Activated naive CD4-positive, alpha-beta T cell treated with anti-CD3 and anti-CD28 coated beads, Interleukin-2, amount 50 U/mL, for 24 hours (primary cell): ENCODE data around the gene VPS51.

Experiments used
- H3K27ac Mint-ChIP-seq: one replicate; pipeline ENCODE4 v1.8.0; 2021; ENCODE audit warnings: mild to moderate bottlenecking, mixed read lengths
- H3K27me3 Mint-ChIP-seq: one replicate; pipeline ENCODE4 v1.8.0; 2021; ENCODE audit warnings: mixed read lengths
- H3K36me3 Mint-ChIP-seq: one replicate; pipeline ENCODE4 v1.8.0; 2021; ENCODE audit warnings: mixed read lengths
- H3K4me1 Mint-ChIP-seq: one replicate; pipeline ENCODE4 v1.8.0; 2021; ENCODE audit warnings: mixed read lengths
- H3K4me3 Mint-ChIP-seq: one replicate; pipeline ENCODE4 v1.8.0; 2021; ENCODE audit warnings: mild to moderate bottlenecking, mixed read lengths
- H3K9me3 Mint-ChIP-seq: one replicate; pipeline ENCODE4 v1.8.0; 2021; ENCODE audit warnings: mixed read lengths

VPS51 gene

DNA sequence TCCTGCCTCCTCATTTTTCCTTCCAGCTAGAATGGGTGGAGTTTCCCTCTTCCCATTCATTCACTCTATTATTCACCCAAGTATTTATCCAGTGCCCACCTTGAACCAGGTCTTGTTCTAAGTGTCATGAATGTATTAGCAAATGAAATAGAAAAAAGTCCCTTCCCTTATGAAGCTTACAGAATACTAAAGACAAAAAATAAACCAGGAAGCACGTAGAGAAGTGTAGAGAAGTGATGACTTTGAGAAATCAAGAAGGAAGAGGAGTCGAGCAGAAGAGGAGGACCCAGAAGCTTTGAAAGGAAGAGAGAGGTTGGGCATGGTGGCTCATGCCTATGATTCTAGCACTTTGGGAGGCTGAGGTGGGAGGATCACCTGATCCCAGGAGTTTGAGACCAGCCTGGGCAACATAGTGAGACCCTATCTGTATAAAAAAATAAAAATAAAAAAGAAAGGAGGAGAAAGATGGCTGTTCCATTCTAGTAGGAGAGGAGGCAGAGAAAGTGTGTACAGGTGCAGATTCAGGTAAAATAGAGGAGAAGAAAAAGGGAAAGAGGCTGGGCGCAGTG lies 55.4 kb downstream of the VPS51 start:
- no peaks in the 10 kb centered on the region for H3K9me3 Mint-ChIP-seq
- no peak overlapping the region for H3K27ac Mint-ChIP-seq
- no peak overlapping the region for H3K4me3 Mint-ChIP-seq
- H3K27me3 Mint-ChIP-seq = no peaks in the 10 kb centered on the region
- H3K36me3 Mint-ChIP-seq = peaks cover 1% of the 10 kb centered on the region
- no peaks in the 10 kb centered on the region for H3K4me1 Mint-ChIP-seq

DNA sequence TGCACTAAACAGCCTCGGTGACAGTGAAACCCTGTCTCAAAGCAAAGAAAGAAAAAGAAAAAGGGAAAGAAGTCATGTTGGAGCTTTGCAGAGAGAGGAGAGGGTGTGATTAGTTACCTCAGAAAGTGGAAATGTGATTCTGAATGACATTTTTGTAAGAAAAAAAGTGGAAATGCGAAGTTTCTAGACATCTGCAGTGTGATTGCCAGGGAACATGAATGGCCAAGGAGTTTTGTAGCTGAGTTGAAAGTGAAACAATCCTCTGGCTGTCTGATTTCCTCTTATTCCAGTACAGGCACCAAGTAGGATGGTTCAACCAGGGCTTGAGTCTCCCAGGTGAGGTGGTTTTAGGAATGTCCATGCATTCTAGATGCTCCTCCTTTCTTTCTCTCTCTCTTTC lies 56.1 kb downstream of the VPS51 start:
- Mint-ChIP-seq H3K4me3 (no peak overlapping the region), H3K9me3 (no peaks in the 10 kb centered on the region), H3K27ac (no peak overlapping the region), H3K36me3 (peaks cover 1% of the 10 kb centered on the region), H3K4me1 (no peaks in the 10 kb centered on the region), H3K27me3 (no peaks in the 10 kb centered on the region)

DNA sequence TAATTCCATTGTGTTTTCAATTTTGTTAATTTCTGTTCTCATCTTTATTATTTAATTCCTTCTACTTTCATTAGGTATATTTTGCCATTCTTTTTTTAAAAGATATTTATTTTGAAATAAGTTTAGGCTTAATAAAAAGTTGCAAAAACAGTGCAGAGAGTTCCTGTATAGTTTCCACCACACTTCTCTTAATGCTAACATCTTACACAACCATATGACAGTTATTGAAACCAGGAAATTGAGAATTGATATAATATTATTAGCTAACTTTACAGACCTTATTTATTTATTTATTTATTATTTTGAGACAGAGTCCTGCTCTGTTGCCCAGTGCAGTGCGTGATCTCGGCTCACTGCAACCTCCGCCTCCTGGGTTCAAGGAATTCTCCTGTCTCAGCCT lies 60.2 kb downstream of the VPS51 start:
- Mint-ChIP-seq H3K27me3 (no peaks in the 10 kb centered on the region), H3K27ac (no peak overlapping the region)

DNA sequence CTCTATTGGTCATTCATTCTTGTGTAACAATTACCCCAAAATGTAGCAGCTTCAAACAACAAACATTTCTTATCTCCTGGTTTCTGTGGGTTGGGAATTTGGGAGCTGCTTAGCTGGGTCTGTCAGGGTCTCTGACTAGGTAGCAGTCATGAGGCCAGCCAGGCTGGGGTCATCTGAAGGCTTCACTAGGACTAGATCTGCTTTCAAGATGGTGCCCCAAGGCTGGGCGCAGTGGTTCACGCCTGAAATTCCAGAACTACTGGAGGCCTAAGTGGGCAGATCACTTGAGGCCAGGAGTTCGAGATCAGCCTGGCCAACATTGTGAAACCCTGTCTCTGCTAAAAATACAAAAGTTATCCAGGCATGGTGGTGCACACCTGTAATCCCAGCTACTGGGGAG lies 60.9 kb downstream of the VPS51 start:
- no peaks in the 10 kb centered on the region for H3K4me1 Mint-ChIP-seq
- no peak overlapping the region for H3K27ac Mint-ChIP-seq
- H3K36me3 Mint-ChIP-seq = no peaks in the 10 kb centered on the region
- H3K27me3 Mint-ChIP-seq = no peaks in the 10 kb centered on the region
- no peaks in the 10 kb centered on the region for H3K9me3 Mint-ChIP-seq
- H3K4me3 Mint-ChIP-seq = no peak overlapping the region

More for the DNA sequence above, 60.2 kb downstream of the VPS51 start:
- no peak overlapping the region for H3K4me3 Mint-ChIP-seq
- no peaks in the 10 kb centered on the region for H3K9me3 Mint-ChIP-seq
- no peaks in the 10 kb centered on the region for H3K36me3 Mint-ChIP-seq
- H3K4me1 Mint-ChIP-seq = no peaks in the 10 kb centered on the region

DNA sequence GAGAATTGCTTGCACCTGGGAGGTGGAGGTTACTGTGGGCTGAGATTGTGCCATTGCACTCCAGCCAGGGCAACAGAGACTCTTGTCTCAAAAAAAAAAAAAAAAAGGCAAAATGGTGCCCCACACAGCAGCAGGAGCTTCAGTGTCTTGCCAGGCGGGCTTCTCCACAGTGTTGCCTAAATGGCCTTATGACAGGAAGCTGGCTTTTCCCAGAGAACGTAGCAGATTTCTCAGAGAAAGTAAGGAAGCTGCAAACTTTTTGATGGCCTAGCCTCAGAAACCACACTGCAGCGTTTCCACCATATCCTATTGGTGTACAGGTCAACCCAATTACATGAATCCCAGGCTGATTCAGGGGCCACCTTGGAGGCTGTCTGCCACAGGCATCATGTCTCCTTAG lies 61.3 kb downstream of the VPS51 start:
- Mint-ChIP-seq H3K9me3 (no peaks in the 10 kb centered on the region), H3K4me3 (no peak overlapping the region), H3K27ac (no peak overlapping the region), H3K27me3 (no peaks in the 10 kb centered on the region), H3K4me1 (no peaks in the 10 kb centered on the region), H3K36me3 (no peaks in the 10 kb centered on the region)

DNA sequence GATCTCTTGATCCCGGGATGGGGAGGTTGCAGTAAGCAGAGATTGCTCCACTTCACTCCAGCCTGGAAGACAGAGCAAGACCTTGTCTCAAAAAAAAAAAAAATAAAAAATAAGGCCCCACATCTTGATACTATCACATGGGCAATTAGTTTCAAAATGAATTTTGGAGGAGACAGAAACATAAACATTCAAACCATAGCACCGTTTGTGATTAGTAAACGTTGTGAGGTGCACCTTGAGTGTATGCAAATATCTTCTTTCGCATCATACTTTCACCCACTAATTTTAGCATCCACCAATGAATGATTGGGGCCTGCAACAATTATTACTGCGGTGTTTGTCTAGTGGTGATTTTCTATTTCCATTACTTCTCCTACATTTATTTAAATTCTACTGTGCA lies 63.0 kb downstream of the VPS51 start:
- Mint-ChIP-seq H3K27ac (no peak overlapping the region), H3K4me3 (no peak overlapping the region), H3K9me3 (no peaks in the 10 kb centered on the region), H3K27me3 (no peaks in the 10 kb centered on the region), H3K36me3 (no peaks in the 10 kb centered on the region), H3K4me1 (no peaks in the 10 kb centered on the region)

DNA sequence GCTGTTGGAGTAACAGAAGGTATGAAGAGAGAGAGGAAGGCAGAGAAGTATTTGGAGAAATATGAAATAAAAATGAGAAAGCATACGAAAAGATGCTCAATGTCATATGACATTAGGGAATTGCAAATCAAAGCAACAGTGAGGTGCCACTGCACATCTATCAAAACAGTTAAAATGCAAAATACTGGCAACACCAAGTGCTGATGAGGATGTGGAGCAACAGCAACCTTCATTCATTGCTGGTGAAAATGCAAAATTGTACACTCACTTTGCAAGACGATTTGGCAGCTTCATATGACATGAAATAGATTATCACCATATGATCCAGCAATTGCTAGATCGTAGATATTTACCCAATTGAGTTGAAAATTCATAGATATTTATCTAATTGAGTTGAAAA lies 64.6 kb downstream of the VPS51 start:
- Mint-ChIP-seq H3K27me3 (no peaks in the 10 kb centered on the region), H3K9me3 (no peaks in the 10 kb centered on the region), H3K27ac (no peak overlapping the region), H3K4me1 (no peaks in the 10 kb centered on the region), H3K4me3 (no peak overlapping the region), H3K36me3 (no peaks in the 10 kb centered on the region)
